NOMO-1 treated with DMSO at 0.1 percent for 48 hours (cell line): Measurements from ENCODE around the gene HSBP1.
A peak's percentile ranks its signal among the peaks of the same experiment; 100 is the strongest.

Experiments used
- DNase-seq: peaks from one replicate; lab custom pipeline; 2025; ENCODE audit not compliant: unreplicated experiment; lab: John Stamatoyannopoulos, UW

Gene HSBP1

GRCh38 chr16:83807710-83808572, at the start of gene HSBP1:
TSS of gene HSBP1 (plus strand) at chr16:83807978. CDS start at chr16:83808077, 99 bp downstream.
- DNase-seq: peak; percentile 85

- DNase-seq: no peak
Observed at GRCh38 chr16:83762141-83762991, 45.4 kb upstream of the HSBP1 start.

DNA sequence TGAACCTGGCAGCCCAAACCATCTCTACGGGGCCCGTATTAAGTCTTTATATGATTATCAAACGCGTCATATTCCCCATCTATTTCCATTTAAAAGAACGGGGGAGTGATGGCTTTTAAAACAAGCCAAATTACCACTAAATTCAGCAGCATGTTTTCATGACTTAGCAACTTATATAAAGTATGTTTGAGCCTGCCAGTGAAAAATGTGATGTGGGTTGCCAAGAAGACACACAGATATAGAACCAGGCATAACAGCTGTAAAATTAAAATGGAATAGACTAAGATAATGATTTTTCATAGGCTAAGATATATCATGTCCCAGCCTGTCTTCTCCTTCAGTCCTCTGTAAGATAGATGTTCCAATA, 44.8 kb upstream of the HSBP1 start:
- no peak for DNase-seq

DNA sequence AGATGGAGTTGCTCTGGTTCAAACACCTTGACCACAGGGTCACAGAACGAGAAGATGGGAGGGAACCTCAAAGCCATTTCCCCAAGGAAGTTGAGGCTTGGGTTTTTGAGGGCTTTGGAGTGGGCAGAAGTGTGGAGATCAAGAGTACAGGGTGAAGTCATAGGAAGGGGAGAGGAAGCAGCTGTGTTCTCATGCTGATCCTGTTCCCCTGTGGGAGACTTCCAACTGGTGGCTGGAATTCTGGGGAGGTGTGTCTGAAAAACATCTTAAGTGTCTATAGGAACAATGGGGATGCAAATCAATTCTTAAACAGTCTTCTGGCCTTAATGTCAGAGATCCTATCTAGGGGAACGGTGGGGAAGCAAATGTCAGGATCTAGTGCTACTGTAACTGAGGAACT, 38.8 kb upstream of the HSBP1 start:
- no peak for DNase-seq

DNA sequence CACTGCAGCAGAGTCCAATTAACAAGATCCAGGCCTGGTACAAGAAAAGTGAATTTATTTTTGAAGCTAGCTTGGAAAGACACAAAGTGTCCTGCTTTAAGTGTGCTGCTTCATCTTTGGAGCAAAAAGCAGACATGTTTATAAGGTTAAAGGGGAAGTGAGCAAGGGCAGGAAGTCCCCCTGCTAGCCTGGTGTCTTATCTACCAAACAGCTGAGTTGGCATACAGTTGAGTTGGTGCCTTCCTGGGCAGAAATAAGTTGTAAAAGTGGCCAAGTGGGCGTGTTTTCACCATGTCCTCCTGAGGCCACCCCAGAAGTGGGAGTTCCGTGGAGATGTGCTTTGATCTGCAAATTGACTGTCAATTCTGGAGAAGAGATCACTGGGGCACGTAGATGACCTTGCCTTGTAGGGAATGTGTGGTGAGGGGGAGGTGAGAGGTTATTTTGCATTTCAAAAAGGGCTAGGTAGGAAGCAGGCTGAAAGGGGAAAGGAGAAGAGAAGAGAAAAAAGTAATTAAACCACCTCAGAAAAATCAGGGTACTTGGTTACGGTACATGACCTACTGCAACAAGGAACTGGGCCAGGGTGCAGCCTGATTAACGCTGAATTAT, 38.3 kb upstream of the HSBP1 start:
- DNase-seq: peak; percentile 38

DNA sequence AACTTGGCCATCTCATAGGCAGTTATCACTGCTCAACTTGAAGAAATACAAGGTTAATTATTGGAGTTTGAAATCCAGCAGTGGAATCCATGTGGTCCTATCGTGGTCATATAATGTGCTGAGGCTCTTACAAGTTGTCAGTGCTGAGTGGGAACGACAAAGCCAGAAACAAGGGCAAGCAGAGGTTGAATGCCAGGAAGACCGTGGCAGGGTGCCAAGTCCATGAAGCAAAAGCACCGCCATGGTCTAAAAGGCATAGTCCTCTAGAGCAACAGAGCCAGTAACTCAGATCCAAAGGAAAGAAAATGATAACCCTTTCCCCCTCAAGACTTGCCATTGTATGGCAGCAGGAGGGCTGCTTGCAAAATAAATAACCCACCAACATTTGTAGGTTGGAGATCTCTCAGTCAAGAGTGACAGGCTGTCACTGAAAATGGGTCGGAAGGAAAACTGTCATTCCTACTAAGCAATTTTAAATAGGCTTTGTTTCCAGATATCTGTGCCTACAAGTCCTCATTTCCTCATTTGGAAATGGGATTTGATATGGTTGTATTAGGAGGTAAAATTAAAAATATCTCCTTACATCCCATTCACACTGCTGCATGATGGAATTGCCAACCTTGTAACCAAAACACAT, 36.4 kb upstream of the HSBP1 start:
- DNase-seq: no peak

- no peak for DNase-seq
Observed at GRCh38 chr16:83772806-83773205, 35.0 kb upstream of the HSBP1 start.

GRCh38 chr16:83774066-83774465, 33.7 kb upstream of the HSBP1 start:
- DNase-seq: no peak

GRCh38 chr16:83776944-83777343, 30.8 kb upstream of the HSBP1 start:
- DNase-seq: no peak

DNA sequence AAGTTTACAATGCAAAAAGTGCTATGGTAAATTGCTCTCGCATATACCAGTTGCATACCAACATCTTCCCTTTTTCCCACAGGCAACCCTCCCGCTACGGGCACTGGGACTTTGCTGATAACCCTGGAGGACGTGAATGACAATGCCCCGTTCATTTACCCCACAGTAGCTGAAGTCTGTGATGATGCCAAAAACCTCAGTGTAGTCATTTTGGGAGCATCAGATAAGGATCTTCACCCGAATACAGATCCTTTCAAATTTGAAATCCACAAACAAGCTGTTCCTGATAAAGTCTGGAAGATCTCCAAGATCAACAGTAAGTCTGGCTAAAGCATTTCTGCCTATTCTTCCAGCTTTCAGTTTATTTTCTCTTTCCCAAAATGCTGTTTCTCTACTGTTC, 27.9 kb upstream of the HSBP1 start:
- no peak for DNase-seq

DNA sequence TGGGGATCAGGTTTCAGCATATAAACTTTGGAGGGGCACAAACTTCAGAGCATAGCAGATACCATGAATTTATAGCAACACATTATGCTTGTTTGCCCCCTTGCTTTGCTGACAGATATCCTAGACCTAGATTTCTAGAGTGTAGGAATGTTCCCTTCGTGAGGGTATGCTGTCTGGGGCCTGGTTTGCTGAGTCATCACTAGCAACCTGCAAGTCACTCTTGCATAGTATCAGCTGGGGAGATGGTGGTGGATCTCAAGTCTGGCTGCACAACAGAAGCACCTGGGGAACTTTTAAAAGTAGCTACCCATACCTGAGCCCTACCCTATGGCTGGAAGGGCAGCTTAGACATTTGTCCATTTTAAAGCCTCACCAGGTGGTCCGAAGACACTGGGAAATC, 22.3 kb upstream of the HSBP1 start:
- DNase-seq: no peak

- no peak for DNase-seq
Observed at GRCh38 chr16:83789642-83790401, 18.0 kb upstream of the HSBP1 start.

DNA sequence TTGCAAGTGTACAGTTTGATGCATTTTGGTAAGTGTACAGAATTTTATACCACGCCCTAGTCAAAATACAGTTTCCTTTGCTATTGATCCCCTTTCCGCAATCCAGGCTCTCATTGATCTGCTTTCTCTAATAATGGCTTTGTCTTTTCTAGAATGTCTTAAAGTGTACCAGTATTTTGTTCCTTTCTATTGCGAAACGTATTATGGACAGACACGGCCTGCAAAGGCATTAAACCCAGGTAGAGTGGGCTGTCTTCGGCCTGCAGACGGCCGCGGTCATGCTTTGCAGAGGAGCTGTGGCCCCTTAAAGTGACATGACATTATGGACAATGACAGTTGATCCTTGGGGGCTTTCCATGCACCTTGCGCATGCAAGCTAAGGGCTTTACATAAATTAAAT, 15.9 kb upstream of the HSBP1 start:
- no peak for DNase-seq

- no peak for DNase-seq
Observed at GRCh38 chr16:83792391-83792790, 15.4 kb upstream of the HSBP1 start.

DNA sequence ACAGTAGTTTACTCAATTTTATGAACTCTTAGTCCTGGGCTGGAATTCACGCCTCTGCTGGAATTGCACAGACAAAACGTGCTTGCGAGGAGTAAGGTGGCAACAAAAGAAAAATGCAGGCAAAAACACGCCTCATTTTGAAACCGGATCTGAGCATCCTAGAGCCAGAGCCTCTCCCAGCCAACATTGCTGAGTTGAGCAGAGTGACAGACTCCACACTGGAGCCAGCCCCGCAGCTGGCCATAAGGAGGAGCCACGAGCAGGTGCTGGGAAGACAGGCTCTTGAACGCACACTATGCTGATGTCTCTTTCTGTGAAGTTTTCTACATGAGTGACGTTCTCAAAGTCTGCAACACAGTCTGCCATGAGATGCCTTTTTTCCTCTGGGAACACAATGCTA, 14.6 kb upstream of the HSBP1 start:
- no peak for DNase-seq

- no peak for DNase-seq
Observed at GRCh38 chr16:83794860-83795554, 12.8 kb upstream of the HSBP1 start.

- no peak for DNase-seq
Observed at GRCh38 chr16:83797013-83797412, 10.8 kb upstream of the HSBP1 start.

DNA sequence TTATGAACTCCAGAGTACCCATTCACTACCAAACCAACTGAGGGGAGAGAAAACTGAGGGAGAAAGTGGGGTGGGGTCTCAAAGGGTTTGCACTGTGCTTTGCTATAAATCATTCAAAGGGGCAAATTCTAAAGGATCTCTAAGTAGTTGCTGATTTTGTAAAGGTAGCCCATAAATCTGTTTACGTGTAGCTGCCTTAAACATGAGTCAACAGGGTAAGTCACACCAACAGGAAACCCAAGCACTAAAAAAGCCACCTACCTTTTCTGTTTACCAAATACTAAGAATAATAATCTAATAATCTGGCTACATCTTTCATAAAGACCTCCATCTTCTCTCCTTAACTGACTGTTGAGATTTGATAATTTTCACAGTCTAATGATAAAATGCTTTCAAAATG, 8.4 kb upstream of the HSBP1 start:
- no peak for DNase-seq

- DNase-seq: no peak
Observed at GRCh38 chr16:83802135-83802534, 5.6 kb upstream of the HSBP1 start.
